Measurements from ENCODE around the gene PARP9.
"Not testable (repeated sequence)": the region's sequence is repeated elsewhere in the genome, so short reads cannot be mapped to it uniquely, and the experiment has no call there.

The PARP9 gene

GRCh38 chr3:122516846-122517360, 47.2 kb downstream of the PARP9 start:
- no peak for DNase-seq

- DNase-seq, result no peak
Observed at GRCh38 chr3:122515870-122516269, 48.2 kb downstream of the PARP9 start.

GRCh38 chr3:122515020-122515468, 49.1 kb downstream of the PARP9 start:
- DNase-seq, result no peak

GRCh38 chr3:122514123-122515019, 49.7 kb downstream of the PARP9 start, which contains the start of gene KPNA1:
TSS of gene KPNA1 (minus strand) at chr3:122514939. CDS start at chr3:122496565, 18,374 bp downstream.
- DNase-seq, result peak; percentile 88 to 89

- no peak for DNase-seq
Observed at GRCh38 chr3:122513386-122514122, 50.5 kb downstream of the PARP9 start.

- no peak for DNase-seq
Observed at GRCh38 chr3:122512284-122512683, 51.8 kb downstream of the PARP9 start.

GRCh38 chr3:122510878-122511535, 53.1 kb downstream of the PARP9 start:
- no peak for DNase-seq

GRCh38 chr3:122508944-122509343, 55.2 kb downstream of the PARP9 start:
- not testable (repeated sequence) for DNase-seq

- DNase-seq, result no peak
Observed at GRCh38 chr3:122508135-122508914, 55.8 kb downstream of the PARP9 start.

GRCh38 chr3:122506450-122506849, 57.6 kb downstream of the PARP9 start:
- DNase-seq, result no peak

- no peak for DNase-seq
Observed at GRCh38 chr3:122505676-122506075, 58.4 kb downstream of the PARP9 start.

- no peak for DNase-seq
Observed at GRCh38 chr3:122502941-122503340, 61.2 kb downstream of the PARP9 start.

- DNase-seq, result no peak
Observed at GRCh38 chr3:122502139-122502538, 62.0 kb downstream of the PARP9 start.

GRCh38 chr3:122500964-122501363, 63.1 kb downstream of the PARP9 start:
- not testable (repeated sequence) for DNase-seq

- DNase-seq, result no peak
Observed at GRCh38 chr3:122498152-122498551, 65.9 kb downstream of the PARP9 start.

- DNase-seq, result peak; percentile 30 to 51
Observed at GRCh38 chr3:122497425-122497824, 66.7 kb downstream of the PARP9 start.

- no peak for DNase-seq
Observed at GRCh38 chr3:122496508-122496907, 67.6 kb downstream of the PARP9 start.

- no peak for DNase-seq
Observed at GRCh38 chr3:122493296-122493695, 70.8 kb downstream of the PARP9 start.

- no peak for DNase-seq
Observed at GRCh38 chr3:122488262-122488973, 75.7 kb downstream of the PARP9 start.

GRCh38 chr3:122484985-122485384, 79.1 kb downstream of the PARP9 start:
- no peak for DNase-seq

- DNase-seq, result no peak
Observed at GRCh38 chr3:122481390-122481789, 82.7 kb downstream of the PARP9 start.
